Measurements from ENCODE around the gene ABHD17A. TPM values are rescaled to one million over a fixed set of nuclear protein-coding genes. Genes with fewer than 3 reads are reported as not detected.

Gene ABHD17A
- total and polyA plus RNA-seq, 9 of the 15 experiments (the other 6 are each of a cell fraction or from before 2014, with no cell fraction given), result 0.04 to 135 (median 21.8) TPM; not detected in 1

- TF ChIP-seq PHTF2 (CRISPR knock-in tag; IDR thresholded peaks at IDR 0.05), result no peak
- TF ChIP-seq SMAD2 (IDR thresholded peaks at IDR 0.05; ENCODE audit: low read depth, low read length), result no peak
- peak; percentile 73; the same call in 1 of the 2 replicates for TF ChIP-seq TCF7L2 (IDR thresholded peaks at IDR 0.05; ENCODE audit: low read depth, low read length)
- no peak for TF ChIP-seq SNRNP70 (optimal IDR thresholded peaks at IDR 0.05; ENCODE audit: low read depth, low read length)
- TF ChIP-seq ATF1 (CRISPR knock-in tag; IDR thresholded peaks at IDR 0.05), result no peak
- peak; percentile 63 for TF ChIP-seq ATF1 (tag; IDR thresholded peaks at IDR 0.05)
- TF ChIP-seq FOSL1 (tag; conservative IDR thresholded peaks at IDR 0.05), result no peak
- TF ChIP-seq ZNF707 (CRISPR knock-in tag; conservative IDR thresholded peaks at IDR 0.05), result no peak
- TF ChIP-seq FOS (IDR thresholded peaks at IDR 0.05; ENCODE audit: extremely low read depth, insufficient read length), result no peak
- no peak for TF ChIP-seq ZNF224 (CRISPR knock-in tag; IDR thresholded peaks at IDR 0.05)
- no peak for TF ChIP-seq ILF3 (IDR thresholded peaks at IDR 0.05; ENCODE audit: borderline replicate concordance)
- TF ChIP-seq KAT8 (IDR thresholded peaks at IDR 0.05; ENCODE audit: low read depth), result no peak
- 0 out of 2 replicates have a peak, but pooled peaks have one; percentile 57 for TF ChIP-seq MYNN (IDR thresholded peaks at IDR 0.05)
- no peak for TF ChIP-seq MYNN (CRISPR knock-in tag; IDR thresholded peaks at IDR 0.05)
- no peak for TF ChIP-seq ELF2 (CRISPR knock-in tag; IDR thresholded peaks at IDR 0.05)
- TF ChIP-seq SRSF7 (optimal IDR thresholded peaks at IDR 0.05; ENCODE audit: low read depth, low read length), result no peak
- TF ChIP-seq RBM34 (IDR thresholded peaks at IDR 0.05; ENCODE audit: borderline replicate concordance, insufficient read depth, low read length), result no peak
- no peak for TF ChIP-seq UBTF (IDR thresholded peaks at IDR 0.05; ENCODE audit: borderline replicate concordance in 1 of 2, low read depth in 2 of 2, low read length in 2 of 2)
- TF ChIP-seq ZNF589 (CRISPR knock-in tag; IDR thresholded peaks at IDR 0.05; ENCODE audit: low read depth), result no peak
- peak; percentile 92 for TF ChIP-seq POLR2AphosphoS5 (IDR thresholded peaks at IDR 0.05; ENCODE audit: control insufficient read depth, insufficient read depth, low read depth, low read length)
- TF ChIP-seq FOXJ2 (tag; IDR thresholded peaks at IDR 0.05), result no peak
- TF ChIP-seq CC2D1A (IDR thresholded peaks at IDR 0.05), result peak; percentile 30; the same call in 1 of the 2 replicates
- TF ChIP-seq GTF2E2 (tag; IDR thresholded peaks at IDR 0.05), result no peak
- no peak for TF ChIP-seq SMAD3 (CRISPR knock-in tag; conservative IDR thresholded peaks at IDR 0.05)
- no peak for TF ChIP-seq ZNF444 (CRISPR knock-in tag; IDR thresholded peaks at IDR 0.05)
- no peak for TF ChIP-seq SREBF2 (CRISPR knock-in tag; IDR thresholded peaks at IDR 0.05)
- TF ChIP-seq, protein P1, sequence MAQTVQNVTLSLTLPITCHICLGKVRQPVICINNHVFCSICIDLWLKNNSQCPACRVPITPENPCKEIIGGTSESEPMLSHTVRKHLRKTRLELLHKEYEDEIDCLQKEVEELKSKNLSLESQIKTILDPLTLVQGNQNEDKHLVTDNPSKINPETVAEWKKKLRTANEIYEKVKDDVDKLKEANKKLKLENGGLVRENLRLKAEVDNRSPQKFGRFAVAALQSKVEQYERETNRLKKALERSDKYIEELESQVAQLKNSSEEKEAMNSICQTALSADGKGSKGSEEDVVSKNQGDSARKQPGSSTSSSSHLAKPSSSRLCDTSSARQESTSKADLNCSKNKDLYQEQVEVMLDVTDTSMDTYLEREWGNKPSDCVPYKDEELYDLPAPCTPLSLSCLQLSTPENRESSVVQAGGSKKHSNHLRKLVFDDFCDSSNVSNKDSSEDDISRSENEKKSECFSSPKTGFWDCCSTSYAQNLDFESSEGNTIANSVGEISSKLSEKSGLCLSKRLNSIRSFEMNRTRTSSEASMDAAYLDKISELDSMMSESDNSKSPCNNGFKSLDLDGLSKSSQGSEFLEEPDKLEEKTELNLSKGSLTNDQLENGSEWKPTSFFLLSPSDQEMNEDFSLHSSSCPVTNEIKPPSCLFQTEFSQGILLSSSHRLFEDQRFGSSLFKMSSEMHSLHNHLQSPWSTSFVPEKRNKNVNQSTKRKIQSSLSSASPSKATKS (CRISPR knock-in tag; IDR thresholded peaks at IDR 0.05), result no peak
- TF ChIP-seq CREM (IDR thresholded peaks at IDR 0.05; ENCODE audit: low read depth), result no peak; the same call in 1 of the 2 replicates
Measured at GRCh38 chr19:1836458-1837221, 48.7 kb downstream of the ABHD17A start (continued).

Measured in K562 (cell line).